Body of pancreas (tissue), 4 donors: Measurements from ENCODE around the gene TOMM5.
A peak's percentile ranks its signal among the peaks of the same experiment; 100 is the strongest.

ENCODE experiments used
- CTCF ChIP-seq, 7 experiments: fragments of 450-650 bp in 4 of 7; fragments of 200-600 bp in 3 of 7; sonication (generic) in 3 of 7; IDR thresholded peaks; one replicate each; pipeline ENCODE4 v1.5.1; 2016 to 2019; ENCODE audit warnings: antibody characterized with exemption in 7 of 7
- POLR2A ChIP-seq, 3 donors: fragments of 450-650 bp; IDR thresholded peaks; one replicate each; pipeline ENCODE4 v1.6.1; 2016; ENCODE audit warnings: antibody characterized with exemption in 3 of 3, mild to moderate bottlenecking in 2 of 3

- TF ChIP-seq CTCF (IDR thresholded peaks at IDR 0.05) (no peak), POLR2A (IDR thresholded peaks at IDR 0.05) (peak; percentile 54 to 71 (median 54))
Measured at GRCh38 chr9:37575921-37576721, 16.3 kb downstream of the TOMM5 start, which contains the start of gene FBXO10.
